IMR-90 (cell line): Measurements from ENCODE around the gene TWIST1. TPM values are rescaled to one million over a fixed set of nuclear protein-coding genes. Genes with fewer than 3 reads are reported as not detected.

ENCODE experiments used
- ATAC-seq: fragments of 200-7000 bp; cut with Tn5 transposase; 2 replicates; pipeline ENCODE4 v1.9.1; 2020; ENCODE audit warnings: low read depth, mild to moderate bottlenecking, moderate library complexity
- BruUV-seq: library from RNA; stranded (reverse); fragments of 400-500 nt; replicated peaks from 2 replicates; lab custom pipeline; 2021; lab: Mats Ljungman, UMichigan
- CTCF ChIA-PET: fragments of 300-600 bp; formaldehyde crosslinking; extraction: SDS; loops from one replicate; lab custom pipeline; 2021; ENCODE audit warnings: antibody characterized with exemption; lab: Yijun Ruan, JAX
- POLR2A ChIA-PET: fragments of 300-600 bp; sonication (Branson Sonifier 250); formaldehyde crosslinking; loops from one replicate; lab custom pipeline; 2022; ENCODE audit warnings: antibody characterized with exemption; ENCODE audit not compliant: unreplicated experiment; lab: Charles Lee
- DNase-seq: peaks from one replicate; pipeline ENCODE4 v3.0.0; 2013
- H2AFZ ChIP-seq: replicated peaks from 2 replicates; pipeline ENCODE3; 2013; ENCODE audit warnings: low read length, mild to moderate bottlenecking; ENCODE audit not compliant: poor library complexity
- H2AK5ac ChIP-seq: 2 replicates; pipeline ENCODE4 v1.6.1; 2013; ENCODE audit warnings: low read depth, low read length, inconsistent platforms
- H2AK9ac ChIP-seq: replicated peaks from 2 replicates; pipeline ENCODE3; 2013; ENCODE audit warnings: mild to moderate bottlenecking, low read depth, low read length, moderate library complexity; ENCODE audit not compliant: poor library complexity
- H2BK120ac ChIP-seq: 2 replicates; pipeline ENCODE4 v1.6.1; 2013; ENCODE audit warnings: low read depth, low read length, inconsistent platforms
- H2BK15ac ChIP-seq: 3 replicates; pipeline ENCODE4 v1.6.1; 2013; ENCODE audit warnings: low read depth, low read length, inconsistent platforms
- H2BK20ac ChIP-seq: 2 replicates; pipeline ENCODE4 v1.6.1; 2013; ENCODE audit warnings: low read depth, mild to moderate bottlenecking, inconsistent platforms, low read length, moderate library complexity
- H2BK5ac ChIP-seq: 2 replicates; pipeline ENCODE4 v1.6.1; 2013; ENCODE audit warnings: mild to moderate bottlenecking, low read depth, low read length, inconsistent platforms; ENCODE audit not compliant: poor library complexity, severe bottlenecking
- H3K14ac ChIP-seq: replicated peaks from 2 replicates; pipeline ENCODE4 v1.6.1; 2013; ENCODE audit warnings: low read depth, low read length, inconsistent platforms
- H3K18ac ChIP-seq: 2 replicates; pipeline ENCODE4 v1.6.1; 2013; ENCODE audit warnings: low read depth, low read length, control low read depth
- H3K23ac ChIP-seq: 2 replicates; pipeline ENCODE4 v1.6.1; 2013; ENCODE audit warnings: low read depth, low read length, inconsistent platforms
- H3K27ac ChIP-seq: 2 replicates; pipeline ENCODE4 v1.5.1; 2013; ENCODE audit warnings: mild to moderate bottlenecking, control low read depth, low read length; ENCODE audit not compliant: insufficient read depth
- H3K27me3 ChIP-seq: 2 replicates; pipeline ENCODE4 v1.6.1; 2013; ENCODE audit warnings: low read length; ENCODE audit not compliant: control insufficient read depth, insufficient read depth
- H3K36me3 ChIP-seq: 2 replicates; pipeline ENCODE4 v1.6.1; 2013; ENCODE audit warnings: low read length, mixed read lengths; ENCODE audit not compliant: control insufficient read depth, insufficient read depth
- H3K4ac ChIP-seq: 2 replicates; pipeline ENCODE4 v1.6.1; 2013; ENCODE audit warnings: low read depth, low read length, inconsistent platforms
- H3K4me1 ChIP-seq: 2 replicates; pipeline ENCODE4 v1.6.1; 2013; ENCODE audit warnings: low read length, mixed read lengths; ENCODE audit not compliant: control insufficient read depth, insufficient read depth
- H3K4me2 ChIP-seq: 2 replicates; pipeline ENCODE4 v1.6.1; 2013; ENCODE audit warnings: low read depth, mild to moderate bottlenecking, control low read depth, low read length, moderate library complexity
- H3K4me3 ChIP-seq: 2 replicates; pipeline ENCODE4 v1.5.1; 2013; ENCODE audit warnings: low read depth, mild to moderate bottlenecking, control low read depth, low read length, moderate library complexity; ENCODE audit not compliant: insufficient read depth
- H3K56ac ChIP-seq: 2 replicates; pipeline ENCODE4 v1.6.1; 2013; ENCODE audit warnings: low read length, inconsistent platforms; ENCODE audit not compliant: insufficient read depth; ENCODE audit errors: extremely low read depth
- H3K79me1 ChIP-seq, 2 experiments: 2 replicates each; pipeline ENCODE4 v1.6.1; 2013; ENCODE audit warnings: low read length in 2 of 2, inconsistent platforms in 1 of 2, low read depth in 1 of 2
- H3K9ac ChIP-seq: 2 replicates; pipeline ENCODE4 v1.6.1; 2013; ENCODE audit warnings: low read depth, low read length, control low read depth
- H3K9me1 ChIP-seq: 2 replicates; pipeline ENCODE4 v1.6.1; 2013; ENCODE audit warnings: low read length, inconsistent platforms; ENCODE audit not compliant: insufficient read depth
- H3K9me3 ChIP-seq: 2 replicates; pipeline ENCODE4 v1.6.1; 2013; ENCODE audit warnings: low read length; ENCODE audit not compliant: control insufficient read depth, insufficient read depth
- H4K20me1 ChIP-seq: 2 replicates; pipeline ENCODE4 v1.6.1; 2013; ENCODE audit warnings: low read length, inconsistent platforms; ENCODE audit not compliant: insufficient read depth
- H4K5ac ChIP-seq: 2 replicates; pipeline ENCODE4 v1.6.1; 2013; ENCODE audit warnings: mild to moderate bottlenecking, low read depth, low read length, control low read depth
- H4K8ac ChIP-seq, 2 experiments: 2 replicates each; pipeline ENCODE4 v1.6.1; 2013; ENCODE audit warnings: low read depth in 2 of 2, low read length in 2 of 2, control low read depth in 1 of 2, inconsistent platforms in 1 of 2
- H4K91ac ChIP-seq: 2 replicates; pipeline ENCODE4 v1.6.1; 2013; ENCODE audit warnings: low read depth, low read length, inconsistent platforms; ENCODE audit not compliant: insufficient read depth
- CEBPB ChIP-seq: IDR thresholded peaks from 2 replicates; pipeline ENCODE4 v1.6.1; 2012; ENCODE audit warnings: low read depth, low read length, improper control_type of control experiment
- FOS ChIP-seq: fragments of 150-350 bp; IDR thresholded peaks from 2 replicates; pipeline ENCODE4 v1.6.1; 2016; ENCODE audit warnings: low read depth, low read length
- MAFK ChIP-seq: IDR thresholded peaks from 2 replicates; pipeline ENCODE4 v1.6.1; 2012; ENCODE audit warnings: low read depth, low read length, improper control_type of control experiment
- MAZ ChIP-seq: IDR thresholded peaks from 2 replicates; pipeline ENCODE4 v1.6.1; 2012; ENCODE audit warnings: low read depth, mild to moderate bottlenecking, low read length, improper control_type of control experiment, moderate library complexity, borderline replicate concordance
- MXI1 ChIP-seq: IDR thresholded peaks from 2 replicates; pipeline ENCODE4 v1.6.1; 2012; ENCODE audit warnings: low read depth, mild to moderate bottlenecking, low read length, moderate library complexity, borderline replicate concordance
- NFE2L2 ChIP-seq: fragments of 150-350 bp; IDR thresholded peaks from 2 replicates; pipeline ENCODE4 v1.6.1; 2016; ENCODE audit warnings: low read depth, mild to moderate bottlenecking, low read length
- RCOR1 ChIP-seq: IDR thresholded peaks from 2 replicates; pipeline ENCODE4 v1.6.1; 2012; ENCODE audit warnings: mild to moderate bottlenecking, low read length, improper control_type of control experiment; ENCODE audit not compliant: insufficient replicate concordance
- SMC3 ChIP-seq: fragments of 150-350 bp; IDR thresholded peaks from 2 replicates; pipeline ENCODE4 v1.6.1; 2016; ENCODE audit warnings: low read depth, mild to moderate bottlenecking, antibody characterized with exemption, low read length, moderate library complexity
- WGBS, 2 experiments: methylation state at CpG; one replicate each; pipeline versions ENCODE4 v1.1.5 to v1.1.7; 2013; ENCODE audit warnings: missing lambda C conversion rate in 2 of 2; ENCODE audit not compliant: insufficient read length in 1 of 2; ENCODE audit errors: extremely low coverage in 2 of 2; 5-methylcytosine and 5-hydroxymethylcytosine counted together
- dilution Hi-C: fragments of 300-500 bp; cut with HindIII; formaldehyde crosslinking; loops from one replicate; pipeline ENCODE4 v1.14.3; 2018; ENCODE audit warnings: low sequenced_read_pairs; ENCODE audit not compliant: unreplicated experiment
- in situ Hi-C: fragments of 300-500 bp; cut with MboI; formaldehyde crosslinking; loops from 3 replicates; pipeline ENCODE4 v1.14.3; 2019; ENCODE audit warnings: low sequenced_read_pairs, inconsistent platforms, mixed read lengths
- intact Hi-C: fragments of 100-400 bp; cut with micrococcal nuclease; formaldehyde crosslinking; loops from 2 replicates; pipeline ENCODE4 v1.10.0; 2022
- polyA plus RNA-seq, 3 experiments: library from polyadenylated mRNA; depleted of rRNA; stranded (reverse); fragments of >200 nt; gene quantifications; 2 replicates each; pipeline ENCODE4 v1.2.3, GENCODE V29; 2012; ENCODE audit warnings: low replicate concordance in 1 of 3
- total RNA-seq: library from RNA; depleted of rRNA; stranded (reverse); fragments of >200 nt; gene quantifications from 2 replicates; pipeline ENCODE4 v1.2.3, GENCODE V29; 2012
- TF ChIP-seq, protein P1 (sequence below): conservative IDR thresholded peaks from 2 replicates; pipeline ENCODE4 v1.5.1; 2012; ENCODE audit warnings: mild to moderate bottlenecking, low read depth, low read length, improper control_type of control experiment

TWIST1 gene
- total and polyA plus RNA-seq, 2 of the 4 experiments (the other 2 are of a cell fraction): 5.4 to 42.3 TPM

DNA sequence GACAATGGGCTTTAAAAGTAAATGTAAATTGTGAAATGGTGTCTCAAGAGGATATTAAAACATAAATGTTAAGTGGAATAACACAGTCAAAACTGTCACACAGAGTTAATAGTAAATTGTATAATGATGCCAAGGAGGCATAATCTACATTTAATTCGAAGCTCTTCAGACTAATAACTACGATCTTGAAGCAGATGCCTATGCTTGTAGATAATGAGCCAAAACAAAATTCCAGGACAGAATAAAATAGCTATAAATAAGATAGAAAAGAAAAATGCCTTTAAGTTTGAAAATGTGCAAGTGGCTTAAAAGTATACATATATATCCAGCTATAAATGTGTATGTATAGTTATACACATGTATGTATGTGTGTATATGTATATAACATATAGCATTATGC lies 17.5 kb downstream of the TWIST1 start:
- no peak overlapping the region for H3K4ac ChIP-seq
- no peak overlapping the region for H3K23ac ChIP-seq
- no peaks in the 10 kb centered on the region for H3K9me3 ChIP-seq
- no peaks in the 10 kb centered on the region for H4K20me1 ChIP-seq
- no peaks in the 10 kb centered on the region for H3K27me3 ChIP-seq
- in situ Hi-C loops (loop anchor here (25.0 kb wide), 1 partner anchor 738 kb away; no protein-coding TSS in a partner anchor), intact Hi-C loops (no loop called here), dilution Hi-C loops (no loop called here)
- no peak overlapping the region for H3K14ac ChIP-seq
- H3K4me1 ChIP-seq: no peaks in the 10 kb centered on the region
- DNase-seq: no peak
- no peak overlapping the region for H3K27ac ChIP-seq
- H4K91ac ChIP-seq: no peak overlapping the region
- no peaks in the 10 kb centered on the region for H3K9me1 ChIP-seq
- H2AK5ac ChIP-seq: no peak overlapping the region
- no peak overlapping the region for H3K4me3 ChIP-seq
- no peak overlapping the region for H3K56ac ChIP-seq
- no peak overlapping the region for H3K18ac ChIP-seq
- H2BK20ac ChIP-seq: no peak overlapping the region
- POLR2A ChIA-PET: no interaction called here
- no peak overlapping the region for H3K4me2 ChIP-seq
- no peaks in the 10 kb centered on the region for H3K79me1 ChIP-seq
- BruUV-seq: no TSS peak
- no peak overlapping the region for H4K5ac ChIP-seq
- no peak for ATAC-seq
- no peak overlapping the region for H2BK15ac ChIP-seq
- TF ChIP-seq CEBPB (no peak), SMC3 (no peak), NFE2L2 (no peak), FOS (no peak), MAZ (no peak), MAFK (no peak), MXI1 (no peak), RCOR1 (no peak)
- TF ChIP-seq, protein P1, sequence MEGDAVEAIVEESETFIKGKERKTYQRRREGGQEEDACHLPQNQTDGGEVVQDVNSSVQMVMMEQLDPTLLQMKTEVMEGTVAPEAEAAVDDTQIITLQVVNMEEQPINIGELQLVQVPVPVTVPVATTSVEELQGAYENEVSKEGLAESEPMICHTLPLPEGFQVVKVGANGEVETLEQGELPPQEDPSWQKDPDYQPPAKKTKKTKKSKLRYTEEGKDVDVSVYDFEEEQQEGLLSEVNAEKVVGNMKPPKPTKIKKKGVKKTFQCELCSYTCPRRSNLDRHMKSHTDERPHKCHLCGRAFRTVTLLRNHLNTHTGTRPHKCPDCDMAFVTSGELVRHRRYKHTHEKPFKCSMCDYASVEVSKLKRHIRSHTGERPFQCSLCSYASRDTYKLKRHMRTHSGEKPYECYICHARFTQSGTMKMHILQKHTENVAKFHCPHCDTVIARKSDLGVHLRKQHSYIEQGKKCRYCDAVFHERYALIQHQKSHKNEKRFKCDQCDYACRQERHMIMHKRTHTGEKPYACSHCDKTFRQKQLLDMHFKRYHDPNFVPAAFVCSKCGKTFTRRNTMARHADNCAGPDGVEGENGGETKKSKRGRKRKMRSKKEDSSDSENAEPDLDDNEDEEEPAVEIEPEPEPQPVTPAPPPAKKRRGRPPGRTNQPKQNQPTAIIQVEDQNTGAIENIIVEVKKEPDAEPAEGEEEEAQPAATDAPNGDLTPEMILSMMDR: no peak
- H4K8ac ChIP-seq: no peak overlapping the region
- H2AK9ac ChIP-seq: no peak overlapping the region
- H2BK5ac ChIP-seq: no peak overlapping the region
- no CpG with 5 or more reads among the region's 2 CpGs for WGBS, 2 experiments
- H3K9ac ChIP-seq: no peak overlapping the region
- H3K36me3 ChIP-seq: no peaks in the 10 kb centered on the region
- H2AFZ ChIP-seq: no peak overlapping the region
- H2BK120ac ChIP-seq: no peak overlapping the region
- CTCF ChIA-PET: interaction anchor here (0.6 kb wide), 1 partner anchor 301 kb away, joined by 3 read pairs; no protein-coding TSS in a partner anchor
